ENCODE data around the gene FRZB.

DNA sequence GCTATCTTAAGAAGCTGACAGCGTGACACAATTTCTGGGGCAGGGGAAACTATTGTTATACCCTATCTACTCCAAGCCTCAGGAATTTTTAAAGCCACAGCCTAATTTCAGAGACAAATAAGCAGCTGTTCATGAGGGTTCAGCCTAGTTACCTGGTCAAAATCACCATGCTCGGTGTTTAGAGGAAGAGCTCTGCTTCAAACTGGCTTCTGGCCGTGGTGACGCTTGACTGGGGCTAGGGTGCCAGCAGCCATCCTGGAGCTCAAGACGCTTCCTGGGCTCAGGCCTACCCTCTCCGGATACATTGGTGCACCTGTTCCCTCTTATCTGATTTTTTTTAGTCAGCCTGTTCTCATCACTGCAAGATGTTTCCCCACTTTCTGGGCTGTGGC is 41.7 kb downstream of the FRZB start:
- TF ChIP-seq, protein P1, sequence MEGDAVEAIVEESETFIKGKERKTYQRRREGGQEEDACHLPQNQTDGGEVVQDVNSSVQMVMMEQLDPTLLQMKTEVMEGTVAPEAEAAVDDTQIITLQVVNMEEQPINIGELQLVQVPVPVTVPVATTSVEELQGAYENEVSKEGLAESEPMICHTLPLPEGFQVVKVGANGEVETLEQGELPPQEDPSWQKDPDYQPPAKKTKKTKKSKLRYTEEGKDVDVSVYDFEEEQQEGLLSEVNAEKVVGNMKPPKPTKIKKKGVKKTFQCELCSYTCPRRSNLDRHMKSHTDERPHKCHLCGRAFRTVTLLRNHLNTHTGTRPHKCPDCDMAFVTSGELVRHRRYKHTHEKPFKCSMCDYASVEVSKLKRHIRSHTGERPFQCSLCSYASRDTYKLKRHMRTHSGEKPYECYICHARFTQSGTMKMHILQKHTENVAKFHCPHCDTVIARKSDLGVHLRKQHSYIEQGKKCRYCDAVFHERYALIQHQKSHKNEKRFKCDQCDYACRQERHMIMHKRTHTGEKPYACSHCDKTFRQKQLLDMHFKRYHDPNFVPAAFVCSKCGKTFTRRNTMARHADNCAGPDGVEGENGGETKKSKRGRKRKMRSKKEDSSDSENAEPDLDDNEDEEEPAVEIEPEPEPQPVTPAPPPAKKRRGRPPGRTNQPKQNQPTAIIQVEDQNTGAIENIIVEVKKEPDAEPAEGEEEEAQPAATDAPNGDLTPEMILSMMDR (IDR thresholded peaks at IDR 0.05), result no peak
- no peak for TF ChIP-seq EZH2phosphoT487 (IDR thresholded peaks at IDR 0.05)
